ENCODE results near the gene SCNN1G. TPM values are rescaled to one million over a fixed set of nuclear protein-coding genes. Genes with fewer than 3 reads are reported as not detected.

The SCNN1G gene
- total RNA-seq, 2 donors from 2014 or later: not detected

- H3K9me3 Mint-ChIP-seq: peaks cover 2 to 3% of the 10 kb centered on the region in 2 donors
- H3K36me3 Mint-ChIP-seq (ENCODE audit: insufficient read depth in 2 of 2): no peaks in the 10 kb centered on the region
- H3K4me3 Mint-ChIP-seq: no peak overlapping the region
- ATAC-seq (replicated peaks in 1 of 2) (no peak), DNase-seq (no peak)
- H3K27me3 Mint-ChIP-seq (ENCODE audit: low read depth): peaks cover 14% of the 10 kb centered on the region
- H3K4me1 Mint-ChIP-seq (ENCODE audit: low read depth): no peaks in the 10 kb centered on the region
- no peak overlapping the region for H3K27ac Mint-ChIP-seq
Measured at GRCh38 chr16:23223368-23223767, 40.8 kb downstream of the SCNN1G start.

- H3K36me3 Mint-ChIP-seq (ENCODE audit: insufficient read depth in 2 of 2): no peaks in the 10 kb centered on the region
- H3K9me3 Mint-ChIP-seq: peaks cover 2 to 3% of the 10 kb centered on the region in 2 donors
- DNase-seq (no peak), ATAC-seq (replicated peaks in 1 of 2) (no peak)
- H3K27ac Mint-ChIP-seq: no peak overlapping the region
- no peaks in the 10 kb centered on the region for H3K4me1 Mint-ChIP-seq (ENCODE audit: low read depth)
- no peak overlapping the region for H3K4me3 Mint-ChIP-seq
- peaks cover 6% of the 10 kb centered on the region for H3K27me3 Mint-ChIP-seq (ENCODE audit: low read depth)
Measured at GRCh38 chr16:23225109-23225508, 42.6 kb downstream of the SCNN1G start.

- Mint-ChIP-seq H3K4me3 (no peak overlapping the region), H3K4me1 (ENCODE audit: low read depth) (no peaks in the 10 kb centered on the region), H3K9me3 (peaks cover 2 to 3% of the 10 kb centered on the region in 2 donors), H3K36me3 (ENCODE audit: insufficient read depth in 2 of 2) (no peaks in the 10 kb centered on the region), H3K27ac (no peak overlapping the region), H3K27me3 (ENCODE audit: low read depth) (peaks cover under 1% of the 10 kb centered on the region)
- ATAC-seq (replicated peaks in 1 of 2) (no peak), DNase-seq (no peak)
Measured at GRCh38 chr16:23225634-23226033, 43.1 kb downstream of the SCNN1G start.

- no peak for ATAC-seq (replicated peaks in 1 of 2)
- Mint-ChIP-seq H3K4me1 (ENCODE audit: low read depth) (no peaks in the 10 kb centered on the region), H3K4me3 (no peak overlapping the region)
Measured at GRCh38 chr16:23227529-23227928, 45.0 kb downstream of the SCNN1G start.

GRCh38 chr16:23229714-23230113, 47.2 kb downstream of the SCNN1G start:
- ATAC-seq (replicated peaks in 1 of 2) (no peak), DNase-seq (no peak)
- no peak overlapping the region for H3K4me3 Mint-ChIP-seq
- H3K9me3 Mint-ChIP-seq: peaks cover 2 to 3% of the 10 kb centered on the region in 2 donors
- H3K4me1 Mint-ChIP-seq (ENCODE audit: low read depth): no peaks in the 10 kb centered on the region
- no peaks in the 10 kb centered on the region for H3K36me3 Mint-ChIP-seq (ENCODE audit: insufficient read depth in 2 of 2)
- H3K27me3 Mint-ChIP-seq (ENCODE audit: low read depth): no peaks in the 10 kb centered on the region
- H3K27ac Mint-ChIP-seq: no peak overlapping the region

More at GRCh38 chr16:23227529-23227928, 45.0 kb downstream of the SCNN1G start:
- no peak for DNase-seq
- H3K36me3 Mint-ChIP-seq (ENCODE audit: insufficient read depth in 2 of 2): no peaks in the 10 kb centered on the region
- H3K27ac Mint-ChIP-seq: no peak overlapping the region
- peaks cover 2 to 3% of the 10 kb centered on the region in 2 donors for H3K9me3 Mint-ChIP-seq
- H3K27me3 Mint-ChIP-seq (ENCODE audit: low read depth): no peaks in the 10 kb centered on the region

- H3K4me1 Mint-ChIP-seq (ENCODE audit: low read depth): no peaks in the 10 kb centered on the region
- DNase-seq (no peak), ATAC-seq (replicated peaks in 1 of 2) (no peak)
- H3K27ac Mint-ChIP-seq: no peak overlapping the region
- no peaks in the 10 kb centered on the region for H3K36me3 Mint-ChIP-seq (ENCODE audit: insufficient read depth in 2 of 2)
- H3K9me3 Mint-ChIP-seq: peaks cover 2 to 3% of the 10 kb centered on the region in 2 donors
- H3K27me3 Mint-ChIP-seq (ENCODE audit: low read depth): peaks cover 5% of the 10 kb centered on the region
- H3K4me3 Mint-ChIP-seq: no peak overlapping the region
Measured at GRCh38 chr16:23232806-23233205, 50.3 kb downstream of the SCNN1G start.

GRCh38 chr16:23235176-23235575, 52.6 kb downstream of the SCNN1G start:
- H3K4me1 Mint-ChIP-seq (ENCODE audit: low read depth): no peaks in the 10 kb centered on the region
- H3K27ac Mint-ChIP-seq: no peak overlapping the region
- ATAC-seq (replicated peaks in 1 of 2): no peak
- H3K4me3 Mint-ChIP-seq: no peak overlapping the region
- peaks cover 5% of the 10 kb centered on the region for H3K27me3 Mint-ChIP-seq (ENCODE audit: low read depth)
- H3K36me3 Mint-ChIP-seq (ENCODE audit: insufficient read depth in 2 of 2): no peaks in the 10 kb centered on the region
- DNase-seq: no peak
- H3K9me3 Mint-ChIP-seq: no peaks in the 10 kb centered on the region

GRCh38 chr16:23236983-23237382, 54.4 kb downstream of the SCNN1G start:
- no peak overlapping the region for H3K27ac Mint-ChIP-seq

GRCh38 chr16:23240994-23241393, 58.4 kb downstream of the SCNN1G start:
- no peaks in the 10 kb centered on the region for H3K27me3 Mint-ChIP-seq (ENCODE audit: low read depth)
- H3K27ac Mint-ChIP-seq: no peak overlapping the region
- H3K36me3 Mint-ChIP-seq (ENCODE audit: insufficient read depth in 2 of 2): no peaks in the 10 kb centered on the region
- H3K9me3 Mint-ChIP-seq: peaks cover 0 to 2% of the 10 kb centered on the region in 2 donors
- H3K4me3 Mint-ChIP-seq: no peak overlapping the region
- DNase-seq (no peak), ATAC-seq (replicated peaks in 1 of 2) (no peak)
- no peaks in the 10 kb centered on the region for H3K4me1 Mint-ChIP-seq (ENCODE audit: low read depth)

More at GRCh38 chr16:23236983-23237382, 54.4 kb downstream of the SCNN1G start:
- ATAC-seq (replicated peaks in 1 of 2) (no peak), DNase-seq (no peak)
- Mint-ChIP-seq H3K4me3 (no peak overlapping the region), H3K27me3 (ENCODE audit: low read depth) (peaks cover 5% of the 10 kb centered on the region), H3K9me3 (no peaks in the 10 kb centered on the region), H3K36me3 (ENCODE audit: insufficient read depth in 2 of 2) (no peaks in the 10 kb centered on the region), H3K4me1 (ENCODE audit: low read depth) (no peaks in the 10 kb centered on the region)

- no peak overlapping the region for H3K27ac Mint-ChIP-seq
- DNase-seq (no peak), ATAC-seq (replicated peaks in 1 of 2) (no peak)
- no peaks in the 10 kb centered on the region for H3K36me3 Mint-ChIP-seq (ENCODE audit: insufficient read depth in 2 of 2)
- H3K9me3 Mint-ChIP-seq: peaks cover 0 to 4% of the 10 kb centered on the region in 2 donors
- no peak overlapping the region for H3K4me3 Mint-ChIP-seq
- no peaks in the 10 kb centered on the region for H3K27me3 Mint-ChIP-seq (ENCODE audit: low read depth)
- no peaks in the 10 kb centered on the region for H3K4me1 Mint-ChIP-seq (ENCODE audit: low read depth)
Measured at GRCh38 chr16:23244122-23244521, 61.6 kb downstream of the SCNN1G start.

GRCh38 chr16:23245268-23245667, 62.7 kb downstream of the SCNN1G start:
- Mint-ChIP-seq H3K4me1 (ENCODE audit: low read depth) (no peaks in the 10 kb centered on the region), H3K27me3 (ENCODE audit: low read depth) (no peaks in the 10 kb centered on the region), H3K27ac (no peak overlapping the region), H3K4me3 (no peak overlapping the region), H3K36me3 (ENCODE audit: insufficient read depth in 2 of 2) (no peaks in the 10 kb centered on the region), H3K9me3 (peaks cover 0 to 5% of the 10 kb centered on the region in 2 donors)
- DNase-seq (no peak), ATAC-seq (replicated peaks in 1 of 2) (no peak)

- H3K27me3 Mint-ChIP-seq (ENCODE audit: low read depth): no peaks in the 10 kb centered on the region
- no peaks in the 10 kb centered on the region for H3K36me3 Mint-ChIP-seq (ENCODE audit: insufficient read depth in 2 of 2)
- no peak overlapping the region for H3K27ac Mint-ChIP-seq
- H3K4me1 Mint-ChIP-seq (ENCODE audit: low read depth): no peaks in the 10 kb centered on the region
- no peak overlapping the region for H3K4me3 Mint-ChIP-seq
- no peak for ATAC-seq (replicated peaks in 1 of 2)
- H3K9me3 Mint-ChIP-seq: peaks cover 0 to 5% of the 10 kb centered on the region in 2 donors
- DNase-seq: no peak
Measured at GRCh38 chr16:23248261-23249194, 66.0 kb downstream of the SCNN1G start.

- Mint-ChIP-seq H3K36me3 (ENCODE audit: insufficient read depth in 2 of 2) (no peaks in the 10 kb centered on the region), H3K4me1 (ENCODE audit: low read depth) (no peaks in the 10 kb centered on the region), H3K27me3 (ENCODE audit: low read depth) (no peaks in the 10 kb centered on the region), H3K4me3 (no peak overlapping the region), H3K27ac (no peak overlapping the region), H3K9me3 (peaks cover 0 to 2% of the 10 kb centered on the region in 2 donors)
- DNase-seq: no peak
- ATAC-seq (replicated peaks in 1 of 2): no peak
Measured at GRCh38 chr16:23249830-23250229, 67.3 kb downstream of the SCNN1G start.
